NOMO-1 treated with dmso at 0.1 percent for 144 hours (cell line): ENCODE data around the gene SP3.
A peak's percentile ranks its signal among the peaks of the same experiment; 100 is the strongest.

Source experiments
- DNase-seq: peaks from one replicate; lab custom pipeline; 2025; ENCODE audit not compliant: unreplicated experiment; lab: John Stamatoyannopoulos, UW

The SP3 gene

GRCh38 chr2:173969886-173970285, 4.7 kb upstream of the SP3 start:
- no peak for DNase-seq

- DNase-seq: no peak
Measured at GRCh38 chr2:173968551-173968950, 3.4 kb upstream of the SP3 start.

- DNase-seq: no peak
Measured at GRCh38 chr2:173966274-173967098, 1.3 kb upstream of the SP3 start.

- DNase-seq: peak; percentile 90
Measured at GRCh38 chr2:173964565-173965371, 405 bp downstream of the SP3 start.

GRCh38 chr2:173963817-173964564, 1.2 kb downstream of the SP3 start:
- peak; percentile 93 for DNase-seq

GRCh38 chr2:173963323-173963816, 1.8 kb downstream of the SP3 start:
- peak; percentile 67 for DNase-seq

GRCh38 chr2:173962583-173963110, 2.5 kb downstream of the SP3 start:
- DNase-seq: no peak

GRCh38 chr2:173962031-173962430, 3.1 kb downstream of the SP3 start:
- DNase-seq: no peak

GRCh38 chr2:173961346-173961705, 3.8 kb downstream of the SP3 start:
- no peak for DNase-seq

GRCh38 chr2:173959909-173960308, 5.3 kb downstream of the SP3 start:
- DNase-seq: no peak

- no peak for DNase-seq
Measured at GRCh38 chr2:173959358-173959884, 5.8 kb downstream of the SP3 start.

GRCh38 chr2:173958198-173958846, 6.9 kb downstream of the SP3 start:
- no peak for DNase-seq

- DNase-seq: no peak
Measured at GRCh38 chr2:173957517-173957916, 7.7 kb downstream of the SP3 start.

- DNase-seq: no peak
Measured at GRCh38 chr2:173956454-173956853, 8.7 kb downstream of the SP3 start.

GRCh38 chr2:173955867-173956266, 9.3 kb downstream of the SP3 start:
- DNase-seq: no peak

GRCh38 chr2:173955004-173955403, 10.2 kb downstream of the SP3 start:
- DNase-seq: peak; percentile 5

GRCh38 chr2:173953047-173953424, 12.1 kb downstream of the SP3 start:
- no peak for DNase-seq

GRCh38 chr2:173952267-173953046, 12.7 kb downstream of the SP3 start:
- no peak for DNase-seq

- no peak for DNase-seq
Measured at GRCh38 chr2:173948842-173949241, 16.3 kb downstream of the SP3 start.

- no peak for DNase-seq
Measured at GRCh38 chr2:173948198-173948597, 17.0 kb downstream of the SP3 start.
